Sciatic nerve (tissue), 2 donors: ENCODE measurements around the gene OR2S2. TPM values are rescaled to one million over a fixed set of nuclear protein-coding genes. Genes with fewer than 3 reads are reported as not detected.
"Not testable (repeated sequence)": the region's sequence is repeated elsewhere in the genome, so short reads cannot be mapped to it uniquely, and the experiment has no call there.

Source experiments
- ATAC-seq: fragments of 200-7000 bp; cut with Tn5 transposase; one replicate; pipeline ENCODE4 v1.9.1; 2020; ENCODE audit warnings: mild to moderate bottlenecking, moderate library complexity
- DNase-seq: peaks from one replicate; pipeline ENCODE4 v3.0.0-alpha.2; 2020; ENCODE audit warnings: low spot score
- intact Hi-C: fragments of 100-400 bp; cut with DNase I; formaldehyde crosslinking; loops from one replicate; pipeline ENCODE4 v1.14.2; 2022
- total RNA-seq: library from RNA; stranded (reverse); fragmentation: NEBNext Ultra II Directional; extraction: Animal tissue kit (Norgen Biotek cat#: 25700); gene quantifications from one replicate; pipeline ENCODE4 v1.2.1, GENCODE V29; 2021
- donor health status: DM: no; HTN: no; CAD: no.
- donor health status: DM: no; HTN: no; CAD: no.

Gene OR2S2
- total RNA-seq, 1 donor from 2014 or later = not detected

DNA sequence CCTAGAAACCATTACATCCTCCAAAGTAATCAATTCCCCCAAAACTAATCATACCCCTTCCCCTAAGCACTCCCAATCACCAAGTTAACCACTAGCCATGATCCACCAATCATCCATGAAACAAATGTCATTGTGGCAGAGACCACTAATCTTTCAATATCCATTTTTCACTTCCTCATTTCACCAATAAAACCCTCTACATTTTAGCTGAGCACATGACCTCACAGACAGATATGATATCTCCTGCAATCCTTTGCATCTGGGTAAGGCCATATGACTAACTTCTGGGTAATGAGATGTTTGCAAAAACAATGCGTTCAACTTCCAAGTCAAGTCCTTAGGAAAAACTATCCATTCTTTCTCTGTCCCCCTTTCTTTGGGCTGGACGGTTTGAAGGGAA is 20.7 kb downstream of the OR2S2 start:
- DNase-seq (no peak), ATAC-seq (no peak)
- intact Hi-C loops = no loop called here

DNA sequence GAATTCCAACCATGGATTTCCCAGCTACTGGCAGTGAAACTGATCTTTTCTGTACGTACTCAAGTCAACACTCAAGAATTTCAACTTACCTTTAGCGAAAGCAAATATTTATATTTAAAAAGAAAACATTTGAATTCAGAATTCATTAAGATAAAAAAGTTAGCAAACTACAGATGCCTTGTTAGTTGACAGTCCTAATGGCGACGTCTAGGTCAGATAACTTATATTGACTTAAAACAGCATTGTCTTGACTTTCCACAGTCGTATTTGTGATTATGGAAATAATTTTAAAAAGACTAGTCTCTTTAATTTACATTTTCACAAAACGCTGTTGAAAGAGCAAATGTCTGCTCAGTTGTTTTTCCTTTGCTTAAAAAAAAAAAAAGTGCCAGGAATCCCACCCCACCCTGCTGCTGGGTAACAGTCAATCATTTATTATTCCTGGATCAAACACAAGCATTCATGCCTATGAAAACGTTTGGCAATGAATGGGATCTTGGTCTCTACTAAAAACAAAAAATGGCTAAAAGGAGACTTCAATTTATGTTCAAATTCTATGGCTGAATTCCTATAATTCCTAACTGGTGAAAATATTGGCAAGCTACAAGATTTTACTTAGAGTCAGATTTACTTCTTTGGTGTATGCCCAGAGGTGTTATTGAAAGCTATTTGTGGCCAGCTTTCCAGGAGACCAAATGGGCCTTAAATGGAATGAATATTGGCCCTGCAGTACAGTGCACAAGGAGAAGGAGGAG is 22.0 kb downstream of the OR2S2 start:
- intact Hi-C loops = no loop called here
- ATAC-seq = no peak
- no peak for DNase-seq

DNA sequence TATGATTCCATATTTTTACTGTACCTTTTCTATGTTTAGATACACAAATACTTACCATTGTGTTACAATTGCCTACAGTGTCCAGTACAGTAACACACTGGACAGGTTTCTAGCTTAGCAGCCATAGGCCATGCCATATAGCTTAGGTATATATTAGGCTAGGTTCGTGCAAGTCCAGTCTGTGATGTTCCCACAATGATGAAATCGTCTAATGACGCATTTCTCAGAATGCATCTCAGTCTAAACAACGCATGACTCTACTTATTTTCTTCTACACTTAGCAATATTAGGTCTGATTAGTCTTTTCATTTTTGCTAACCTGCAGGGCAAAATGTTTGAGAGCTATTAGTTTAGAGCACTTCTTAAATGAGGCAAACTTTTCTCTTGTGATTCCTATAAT is 22.7 kb downstream of the OR2S2 start:
- DNase-seq (no peak), ATAC-seq (no peak)
- intact Hi-C loops = no loop called here

DNA sequence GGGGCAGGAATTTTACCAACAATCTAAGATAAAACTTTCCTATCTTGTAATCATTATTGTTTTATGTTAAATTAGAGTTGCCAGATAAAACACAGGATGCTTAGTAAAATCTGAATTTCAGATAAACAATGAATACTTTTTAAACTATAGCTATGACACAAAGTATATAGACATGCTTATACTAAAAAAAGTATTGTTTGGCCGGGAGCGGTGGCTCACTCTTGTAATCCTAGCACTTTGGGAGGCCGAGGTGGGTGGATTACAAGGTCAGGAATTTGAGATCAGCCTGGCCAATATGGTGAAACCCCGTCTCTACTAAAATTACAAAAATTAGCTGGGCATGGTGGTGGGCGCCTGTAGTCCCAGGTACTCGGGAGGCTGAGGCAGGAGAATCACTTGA is 23.9 kb downstream of the OR2S2 start:
- intact Hi-C loops, DNase-seq, ATAC-seq: not testable (repeated sequence)

DNA sequence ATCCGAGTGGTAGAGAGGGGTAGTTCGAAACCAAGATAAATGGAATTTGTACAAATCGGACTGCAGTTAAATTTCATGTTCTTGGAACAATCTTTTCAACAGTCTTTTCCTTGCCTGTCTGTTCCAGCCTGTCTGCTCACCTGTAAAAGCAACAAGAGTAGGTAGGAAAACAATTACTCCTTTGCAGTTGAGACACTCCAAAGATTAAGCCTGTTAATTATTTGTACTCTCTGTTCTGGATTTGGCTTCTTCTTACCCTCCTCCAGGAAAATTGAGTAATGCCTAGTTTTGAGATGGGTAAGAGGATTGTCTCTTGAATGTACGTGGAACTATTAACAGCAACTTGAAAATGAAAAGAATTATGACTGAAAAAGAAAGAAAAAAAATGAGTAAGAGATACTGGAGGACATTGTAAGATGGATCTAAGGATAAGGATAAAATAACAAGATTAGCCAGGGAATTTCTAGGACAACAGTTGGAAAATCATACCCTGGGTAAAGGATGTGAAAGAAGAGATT is 24.3 kb downstream of the OR2S2 start:
- ATAC-seq (no peak), DNase-seq (no peak)
- intact Hi-C loops = no loop called here

DNA sequence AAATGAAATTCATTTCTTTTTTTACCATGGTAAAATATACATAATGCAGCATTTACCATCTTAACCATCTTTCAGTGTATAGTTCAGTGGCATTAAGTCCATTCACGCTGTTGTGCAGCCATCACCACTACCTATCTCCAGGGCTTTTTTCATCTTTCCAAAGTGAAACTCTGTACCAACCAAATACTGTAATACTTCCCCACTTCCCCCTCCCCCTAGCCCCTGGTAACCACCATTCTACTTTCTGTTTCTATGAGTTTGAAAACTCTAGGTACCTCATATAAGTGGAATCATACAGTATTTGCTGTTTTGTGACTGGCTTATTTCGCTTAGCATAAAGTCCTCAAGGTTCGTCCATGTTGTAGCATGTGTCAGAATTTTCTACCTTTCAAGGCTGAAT is 25.2 kb downstream of the OR2S2 start:
- intact Hi-C loops = no loop called here
- ATAC-seq = no peak
- DNase-seq = no peak

DNA sequence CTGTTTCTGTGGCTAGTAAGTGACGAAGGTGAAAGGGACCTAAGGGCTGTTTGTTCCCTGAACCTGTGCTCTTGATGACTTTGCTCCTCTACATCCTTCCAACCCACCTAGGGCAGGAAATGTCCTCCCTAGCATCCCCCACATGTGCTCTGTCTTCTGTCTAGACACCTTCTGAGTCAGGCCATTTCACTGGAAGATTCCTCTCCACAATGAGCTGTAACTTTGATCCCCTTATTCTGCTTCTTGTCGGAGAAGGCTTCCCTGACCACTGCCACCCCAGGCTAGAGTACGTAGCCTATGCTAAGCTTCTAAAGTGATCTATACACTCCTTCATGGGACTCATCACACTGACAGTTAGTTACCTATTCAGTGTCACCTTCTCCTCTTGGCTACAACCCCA is 27.0 kb downstream of the OR2S2 start:
- no peak for ATAC-seq
- DNase-seq = no peak
- intact Hi-C loops = no loop called here

DNA sequence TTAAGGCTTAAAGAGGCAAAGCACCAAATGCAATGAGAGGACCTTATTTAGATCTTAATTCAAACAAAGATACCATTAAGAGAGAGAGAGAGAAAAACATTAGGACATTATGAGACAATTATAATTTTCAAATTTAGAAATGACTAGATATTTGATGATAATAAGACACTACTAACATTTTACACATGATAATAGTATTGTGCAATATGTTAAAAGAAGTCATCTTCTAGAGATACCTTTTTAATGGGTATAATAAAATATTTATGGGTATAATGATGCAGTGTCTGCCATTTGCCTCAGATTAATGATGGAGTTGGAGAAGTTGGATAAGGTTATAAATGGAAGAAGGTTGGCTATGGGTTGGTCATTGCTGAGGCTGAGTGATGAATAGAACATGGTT is 27.4 kb downstream of the OR2S2 start:
- ATAC-seq (no peak), DNase-seq (no peak)
- intact Hi-C loops = no loop called here

DNA sequence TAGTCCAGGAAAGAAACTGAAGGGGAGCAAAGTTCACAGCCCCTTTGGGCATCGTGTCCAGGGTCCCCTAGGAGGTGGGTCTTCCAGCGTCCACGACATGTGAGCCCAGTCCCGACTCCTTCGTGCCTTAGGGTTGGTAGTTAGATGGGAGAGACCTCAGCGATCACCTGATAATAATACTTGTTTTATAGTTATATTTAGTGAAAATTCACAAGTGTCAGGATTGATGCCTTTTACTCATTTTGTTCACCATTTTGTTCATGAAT is 28.6 kb downstream of the OR2S2 start:
- DNase-seq (no peak), ATAC-seq (no peak)
- intact Hi-C loops = no loop called here

DNA sequence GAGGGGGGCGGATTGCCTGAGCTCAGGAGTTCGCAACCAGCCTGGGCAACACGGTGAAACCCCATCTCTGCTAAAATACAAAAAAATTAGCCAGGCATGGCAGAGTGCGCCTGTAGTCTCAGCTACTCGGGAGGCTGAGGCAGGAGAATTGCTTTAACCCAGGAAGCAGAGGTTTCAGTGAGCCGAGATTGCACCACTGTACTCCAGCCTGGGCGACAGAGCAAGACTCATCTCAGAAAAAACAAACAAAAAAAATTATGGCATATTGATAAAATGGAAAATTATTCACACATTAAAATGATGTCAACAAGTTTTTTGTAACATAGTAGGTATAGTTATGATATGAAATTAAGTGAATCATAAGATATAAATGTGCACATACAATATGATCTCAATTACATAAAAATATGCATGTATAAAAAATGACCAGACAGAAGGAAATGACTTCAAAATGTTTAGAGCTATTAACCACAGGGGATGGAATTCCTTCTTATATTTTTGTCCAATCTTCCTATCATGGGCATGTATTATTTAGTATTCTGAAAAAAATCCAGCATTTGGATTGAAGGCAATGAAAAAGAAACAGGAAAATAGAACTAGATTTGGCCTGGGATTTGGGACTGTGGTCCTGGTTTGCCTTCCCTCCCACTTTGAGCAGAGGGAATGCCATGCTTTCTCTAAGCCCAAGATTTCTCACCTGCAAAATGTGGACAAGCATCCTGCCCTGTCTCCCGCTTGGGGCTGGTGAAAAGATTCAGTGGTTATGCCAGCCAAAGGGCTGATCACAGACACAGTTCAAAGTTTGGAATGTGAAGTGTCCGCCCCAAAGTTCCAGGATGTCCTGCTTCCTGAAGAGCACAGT is 29.1 kb downstream of the OR2S2 start:
- no peak for DNase-seq
- no peak for ATAC-seq
- intact Hi-C loops = no loop called here

DNA sequence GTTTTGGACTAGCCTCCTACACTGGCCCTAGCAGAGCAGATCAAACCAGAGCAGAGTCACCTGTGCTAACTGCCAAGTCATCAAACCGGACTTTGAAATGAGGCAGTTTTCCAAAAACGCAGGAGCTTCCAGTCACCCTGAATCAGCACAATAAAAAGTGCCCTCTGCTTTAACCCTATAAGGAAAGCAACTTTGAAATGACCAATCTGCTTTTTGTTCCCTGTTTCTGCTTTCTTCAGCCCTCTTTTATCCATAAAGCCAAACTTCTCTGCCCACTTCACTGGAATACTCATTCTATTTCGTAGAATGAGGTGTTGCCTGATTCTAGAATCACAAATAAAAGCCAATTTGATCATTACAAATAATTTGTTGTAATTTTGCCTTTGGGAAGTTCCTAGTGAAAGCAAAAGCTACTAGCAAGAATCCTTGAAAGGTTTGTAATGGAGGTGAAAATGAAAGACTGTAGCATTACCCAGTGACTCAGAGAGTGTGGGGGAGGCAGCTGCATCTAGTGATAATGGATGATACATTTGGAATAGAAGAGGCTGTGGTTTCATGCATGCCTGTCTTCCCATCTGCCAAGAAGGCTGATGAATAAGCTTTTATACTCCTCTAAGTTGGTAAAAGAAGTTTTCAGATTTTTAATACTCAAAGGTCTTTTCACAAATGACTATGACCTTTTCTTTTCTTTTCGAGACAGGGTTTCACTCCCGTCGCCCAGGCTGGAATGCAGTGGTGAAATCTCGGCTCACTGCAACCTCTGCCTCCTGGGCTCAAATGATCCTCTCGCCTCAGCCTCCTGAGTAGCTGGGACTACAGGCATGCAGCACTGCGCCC is 33.8 kb downstream of the OR2S2 start:
- ATAC-seq (peak; percentile 91), DNase-seq (no peak)
- intact Hi-C loops = no loop called here

DNA sequence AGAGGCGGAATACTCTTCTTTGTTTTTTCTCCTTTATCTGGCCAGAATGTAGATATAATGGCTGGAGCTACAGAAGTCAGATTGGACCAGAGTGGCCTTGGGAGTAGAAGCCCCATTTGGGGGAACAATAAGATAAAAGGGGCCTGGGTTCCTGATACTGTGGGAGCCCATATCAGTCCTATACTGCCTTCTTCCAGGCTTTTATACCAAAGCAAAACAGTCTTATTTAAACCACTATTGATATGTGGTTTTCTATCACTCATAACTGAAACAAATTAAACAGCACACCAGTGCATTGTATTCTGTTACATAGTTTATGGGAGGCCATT is 34.4 kb downstream of the OR2S2 start:
- ATAC-seq (no peak), DNase-seq (no peak)
- intact Hi-C loops = no loop called here

DNA sequence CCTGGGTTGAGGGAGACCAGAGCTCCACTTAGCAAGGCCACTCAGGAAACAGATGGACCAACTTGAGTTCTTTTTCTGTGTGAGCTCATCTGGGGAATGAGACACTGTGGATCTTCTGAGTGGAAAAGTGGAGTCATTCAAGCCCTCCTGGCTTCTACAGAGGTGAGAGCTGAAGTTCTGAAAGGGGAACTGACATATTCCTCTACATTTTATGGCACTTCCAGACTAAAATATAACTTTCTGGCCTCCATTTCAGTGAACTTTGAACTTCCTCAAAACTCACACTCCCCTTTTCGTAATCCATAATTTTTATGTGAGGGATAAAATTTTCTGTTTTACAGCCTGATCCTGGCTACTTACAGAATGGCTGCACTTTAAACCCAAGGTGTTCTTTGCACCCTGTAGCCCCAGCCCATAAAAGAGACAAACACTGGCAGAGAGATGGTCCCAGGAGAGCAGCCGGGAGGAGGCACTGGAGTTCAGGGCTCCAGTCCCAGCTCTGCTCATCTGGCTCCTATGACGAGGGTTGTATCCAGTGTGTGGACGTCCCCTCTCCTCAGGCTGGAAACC is 37.8 kb downstream of the OR2S2 start:
- ATAC-seq = peak; percentile 70

DNA sequence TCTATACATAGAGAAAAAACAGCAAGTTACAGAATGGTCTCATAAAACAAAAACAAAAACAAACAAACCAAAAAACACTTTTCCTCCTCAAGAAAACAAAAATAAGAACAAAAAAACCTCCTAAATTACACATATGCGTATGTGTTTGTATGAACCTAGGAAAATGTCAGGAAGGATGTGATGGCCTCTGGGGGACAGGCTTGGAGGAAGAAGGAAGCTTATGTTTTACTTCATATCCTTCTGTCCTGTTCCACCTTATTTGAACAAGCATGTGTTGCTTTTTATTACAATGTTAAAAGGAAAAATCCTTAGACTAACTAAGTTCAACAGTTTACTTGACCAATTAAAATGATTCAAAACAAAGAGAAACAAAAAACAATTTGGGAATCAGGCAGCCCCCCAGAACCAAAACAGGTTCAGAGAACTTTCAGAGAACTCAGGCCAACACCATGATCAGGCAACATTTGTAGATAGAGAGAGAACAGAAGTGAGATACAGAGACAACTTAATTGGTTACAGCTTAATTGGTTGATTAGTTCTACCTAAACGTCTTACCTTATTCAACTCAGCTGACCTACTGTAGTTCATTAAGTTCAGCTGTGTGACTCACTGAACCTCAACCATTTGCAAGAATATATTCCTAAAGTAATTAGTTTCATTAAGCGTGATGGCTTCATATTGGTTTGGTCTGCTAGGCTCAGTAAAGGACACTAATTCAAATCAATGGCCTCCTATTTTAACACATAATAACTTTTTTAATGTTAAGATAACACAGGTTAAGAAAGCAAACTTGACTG is 38.5 kb downstream of the OR2S2 start:
- intact Hi-C loops = no loop called here
- ATAC-seq (no peak), DNase-seq (no peak)

More for the DNA sequence above, 37.8 kb downstream of the OR2S2 start:
- intact Hi-C loops = no loop called here
- no peak for DNase-seq

DNA sequence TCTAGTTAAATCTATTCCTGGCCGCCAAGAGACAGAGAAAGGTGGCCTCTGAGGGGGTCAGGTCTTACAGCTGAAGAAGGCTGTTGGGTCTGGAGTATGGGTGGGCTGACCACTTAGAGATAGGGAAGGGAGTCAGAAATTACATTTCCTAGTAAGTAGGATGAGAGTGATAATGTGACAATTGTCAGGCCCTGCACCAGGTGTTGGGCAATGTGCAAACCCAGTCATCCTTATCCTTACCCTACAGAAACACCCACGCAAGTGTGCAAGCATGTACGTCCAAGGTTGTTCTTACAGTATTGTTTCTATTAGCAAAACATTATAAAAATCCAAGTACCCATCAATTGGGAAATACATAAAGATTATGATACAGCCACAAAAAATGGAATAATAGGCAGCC is 39.2 kb downstream of the OR2S2 start:
- intact Hi-C loops = no loop called here
- DNase-seq (no peak), ATAC-seq (no peak)

DNA sequence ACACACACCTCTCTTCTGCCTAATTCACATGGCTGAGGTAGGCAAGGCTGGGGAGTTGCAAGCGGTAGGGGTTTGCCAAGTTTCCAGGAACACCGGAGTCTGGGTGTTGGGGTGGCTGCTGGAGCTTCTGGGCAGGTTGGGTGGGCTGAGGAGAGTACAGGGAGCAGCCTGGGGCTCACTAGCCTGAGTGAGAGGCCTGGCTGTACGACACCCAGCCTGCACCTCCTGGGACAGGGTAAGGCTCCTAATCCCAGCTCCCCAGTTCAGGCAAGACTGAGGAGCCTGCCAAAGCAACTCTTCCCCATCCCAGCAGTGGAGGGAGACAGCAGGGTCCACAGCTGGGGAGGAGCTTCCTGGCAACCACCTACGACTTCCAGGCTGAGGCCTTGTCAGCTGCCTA is 40.7 kb downstream of the OR2S2 start:
- no peak for DNase-seq
- no peak for ATAC-seq

DNA sequence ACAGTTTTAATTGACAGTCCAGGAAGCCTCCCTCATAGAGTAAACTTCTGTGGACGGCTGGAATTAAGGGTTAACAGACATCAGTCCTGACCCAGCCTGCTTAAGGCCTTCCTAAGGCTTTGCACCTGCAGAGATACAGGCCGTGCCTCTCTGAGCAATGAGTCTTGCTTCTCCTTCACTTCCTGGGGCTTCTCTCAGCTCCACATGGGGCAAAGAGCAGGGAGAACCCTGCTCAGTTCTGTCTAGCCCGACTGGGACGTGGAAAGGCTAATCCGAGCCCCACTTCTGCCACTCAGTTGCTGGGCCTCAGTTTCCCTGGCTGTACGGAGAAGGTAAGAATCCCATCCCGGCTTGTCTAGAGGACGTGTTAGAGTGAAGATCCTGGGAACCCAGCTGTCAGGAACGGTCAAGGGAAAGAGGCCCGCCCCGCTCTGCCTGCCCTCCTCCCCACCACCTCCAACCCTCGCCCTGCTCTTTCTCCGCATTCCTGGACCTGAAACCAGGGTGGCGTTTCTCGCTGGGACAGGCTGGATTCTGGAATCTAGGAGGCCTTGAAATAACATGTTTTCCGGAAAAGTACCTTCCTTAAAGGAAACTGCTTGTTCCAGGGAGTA is 42.2 kb downstream of the OR2S2 start:
- ATAC-seq = no peak
- no peak for DNase-seq
- intact Hi-C loops = no loop called here

More for the DNA sequence above, 40.7 kb downstream of the OR2S2 start:
- intact Hi-C loops = no loop called here

DNA sequence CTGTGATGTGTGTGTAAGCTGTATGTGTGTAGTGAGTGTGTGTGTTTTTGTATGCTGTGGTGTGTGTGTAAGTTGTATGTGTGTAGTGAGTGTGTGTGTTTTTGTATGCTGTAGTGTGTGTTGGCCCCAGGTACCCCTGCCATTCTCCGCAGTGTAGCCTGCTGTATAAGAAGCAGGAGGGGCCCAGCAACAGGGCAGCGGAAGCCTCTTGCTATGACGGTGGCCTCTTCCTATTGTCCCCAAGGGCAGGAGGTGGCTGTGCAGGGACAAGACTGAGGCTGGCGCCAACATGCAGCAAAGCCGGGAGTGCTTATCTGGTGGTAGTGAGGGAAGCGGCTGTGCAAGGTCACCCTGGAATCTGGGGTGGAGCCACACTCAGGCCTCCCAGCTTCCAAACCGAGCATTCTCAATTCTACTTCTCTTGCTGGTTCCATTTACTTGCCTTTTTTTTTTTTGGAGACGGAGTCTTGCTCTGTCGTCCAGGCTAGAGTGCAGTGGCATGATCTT is 43.6 kb downstream of the OR2S2 start:
- ATAC-seq = peak; percentile 42
- DNase-seq = no peak
- intact Hi-C loops = no loop called here
